CD4-positive, alpha-beta T cell treated with Interleukin-21 for 1 hour (primary cell): ENCODE data around the gene ZNF529.

Source experiments
- DNase-seq: peaks from one replicate; pipeline ENCODE4 v3.0.0-alpha.2; 2020

ZNF529 gene

GRCh38 chr19:36508325-36508724 is 64.8 kb downstream of the ZNF529 start:
- DNase-seq, result no peak

- no peak for DNase-seq
These were observed 71.1 kb downstream of the ZNF529 start for GRCh38 chr19:36501973-36502372.

GRCh38 chr19:36497001-36497400 is 76.1 kb downstream of the ZNF529 start:
- no peak for DNase-seq
